H7 (cell line): ENCODE data around the gene KIRREL1. TPM values are rescaled to one million over a fixed set of nuclear protein-coding genes. Genes with fewer than 3 reads are reported as not detected.

ENCODE experiments used
- DNase-seq: peaks from one replicate; pipeline ENCODE4 v3.0.0; 2012
- H3K27me3 ChIP-seq: 2 replicates; pipeline ENCODE4 v1.6.0; 2011; ENCODE audit warnings: mild to moderate bottlenecking, low read length; ENCODE audit not compliant: control insufficient read depth, insufficient read depth
- H3K36me3 ChIP-seq: replicated peaks from 2 replicates; pipeline ENCODE4 v1.5.1; 2011; ENCODE audit warnings: low read length; ENCODE audit not compliant: control insufficient read depth, insufficient read depth
- H3K4me3 ChIP-seq: 2 replicates; pipeline ENCODE4 v1.5.1; 2011; ENCODE audit warnings: low read depth, mild to moderate bottlenecking, control low read depth, low read length, moderate library complexity; ENCODE audit not compliant: insufficient read depth
- total RNA-seq: library from RNA; depleted of rRNA; stranded (reverse); fragments of >200 nt; shearing (Covaris generic); gene quantifications from 2 replicates; pipeline ENCODE4 v1.2.3, GENCODE V29; 2014

Gene KIRREL1
- total RNA-seq, 1 experiment from 2014 or later, result 56.5 TPM

GRCh38 chr1:158100498-158100897, 107.1 kb downstream of the KIRREL1 start:
- no peak overlapping the region for H3K4me3 ChIP-seq
- no peaks in the 10 kb centered on the region for H3K27me3 ChIP-seq
- H3K36me3 ChIP-seq, result no peaks in the 10 kb centered on the region; the same call in 1 of the 2 replicates
- DNase-seq, result no peak

GRCh38 chr1:158101455-158101854, 108.0 kb downstream of the KIRREL1 start:
- no peaks in the 10 kb centered on the region for H3K36me3 ChIP-seq
- DNase-seq, result no peak
- H3K27me3 ChIP-seq, result no peaks in the 10 kb centered on the region
- no peak overlapping the region for H3K4me3 ChIP-seq

GRCh38 chr1:158101927-158102326, 108.5 kb downstream of the KIRREL1 start:
- no peaks in the 10 kb centered on the region for H3K36me3 ChIP-seq
- H3K4me3 ChIP-seq, result no peak overlapping the region
- no peak for DNase-seq

GRCh38 chr1:158102881-158103674, 109.6 kb downstream of the KIRREL1 start:
- no peak for DNase-seq

More at GRCh38 chr1:158101927-158102326, 108.5 kb downstream of the KIRREL1 start:
- H3K27me3 ChIP-seq, result no peaks in the 10 kb centered on the region

DNA sequence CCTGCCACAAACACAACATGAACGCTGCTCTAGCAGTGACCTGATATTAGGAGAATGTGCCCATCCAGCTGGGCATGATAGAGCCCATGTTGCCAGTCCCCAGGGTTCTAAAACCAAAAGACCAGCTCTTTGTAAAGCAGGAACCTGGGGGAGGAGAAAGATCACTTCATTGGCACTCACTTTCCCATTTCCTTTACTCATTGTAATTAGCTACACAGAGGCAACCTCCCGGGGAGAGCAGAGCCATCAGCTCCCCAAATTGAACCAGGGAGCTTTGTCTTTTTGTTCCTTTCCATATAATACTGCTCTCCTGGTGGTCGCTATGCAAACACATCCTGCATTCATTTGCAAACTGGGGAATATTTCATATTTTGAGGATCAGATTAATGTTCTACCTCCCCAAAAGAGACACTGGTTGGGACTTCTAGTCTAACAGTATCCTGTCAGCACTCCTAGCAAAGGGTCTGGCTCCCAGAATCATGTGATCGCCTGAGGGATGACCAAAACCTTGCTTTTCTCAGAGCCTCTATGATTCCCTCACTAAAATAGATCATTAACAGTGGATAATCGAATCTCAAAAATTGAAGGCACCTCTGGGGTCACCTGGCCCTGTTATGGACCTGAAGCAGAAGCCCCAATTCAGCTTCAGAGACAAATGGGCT, 110.5 kb downstream of the KIRREL1 start:
- Histone ChIP-seq H3K36me3 (no peaks in the 10 kb centered on the region), H3K4me3 (no peak overlapping the region; the same call in 1 of the 2 replicates), H3K27me3 (no peaks in the 10 kb centered on the region)
- DNase-seq, result no peak

More at GRCh38 chr1:158102881-158103674, 109.6 kb downstream of the KIRREL1 start:
- H3K36me3 ChIP-seq, result no peaks in the 10 kb centered on the region
- H3K4me3 ChIP-seq, result no peak overlapping the region
- no peaks in the 10 kb centered on the region for H3K27me3 ChIP-seq

DNA sequence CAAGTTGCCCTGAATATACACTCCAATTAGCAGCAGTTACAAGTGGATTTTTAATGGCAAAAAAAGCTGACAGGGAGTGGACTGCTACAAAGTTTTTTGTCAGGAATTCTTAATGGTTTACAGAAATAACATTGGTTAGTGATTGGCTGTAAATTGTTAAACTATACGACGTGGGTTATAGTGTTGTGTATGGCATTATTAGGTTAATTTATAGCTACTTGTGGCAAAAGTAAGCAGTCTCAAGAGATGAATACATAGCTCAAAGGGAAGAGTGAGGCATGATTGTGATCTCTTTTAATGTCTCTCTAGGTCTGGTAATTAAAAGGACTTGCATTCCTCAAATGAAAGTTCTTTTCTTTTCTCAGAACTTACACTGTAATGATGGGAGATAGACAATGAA, 111.4 kb downstream of the KIRREL1 start:
- H3K36me3 ChIP-seq, result no peaks in the 10 kb centered on the region
- H3K27me3 ChIP-seq, result no peaks in the 10 kb centered on the region
- no peak for DNase-seq
- H3K4me3 ChIP-seq, result no peak overlapping the region

DNA sequence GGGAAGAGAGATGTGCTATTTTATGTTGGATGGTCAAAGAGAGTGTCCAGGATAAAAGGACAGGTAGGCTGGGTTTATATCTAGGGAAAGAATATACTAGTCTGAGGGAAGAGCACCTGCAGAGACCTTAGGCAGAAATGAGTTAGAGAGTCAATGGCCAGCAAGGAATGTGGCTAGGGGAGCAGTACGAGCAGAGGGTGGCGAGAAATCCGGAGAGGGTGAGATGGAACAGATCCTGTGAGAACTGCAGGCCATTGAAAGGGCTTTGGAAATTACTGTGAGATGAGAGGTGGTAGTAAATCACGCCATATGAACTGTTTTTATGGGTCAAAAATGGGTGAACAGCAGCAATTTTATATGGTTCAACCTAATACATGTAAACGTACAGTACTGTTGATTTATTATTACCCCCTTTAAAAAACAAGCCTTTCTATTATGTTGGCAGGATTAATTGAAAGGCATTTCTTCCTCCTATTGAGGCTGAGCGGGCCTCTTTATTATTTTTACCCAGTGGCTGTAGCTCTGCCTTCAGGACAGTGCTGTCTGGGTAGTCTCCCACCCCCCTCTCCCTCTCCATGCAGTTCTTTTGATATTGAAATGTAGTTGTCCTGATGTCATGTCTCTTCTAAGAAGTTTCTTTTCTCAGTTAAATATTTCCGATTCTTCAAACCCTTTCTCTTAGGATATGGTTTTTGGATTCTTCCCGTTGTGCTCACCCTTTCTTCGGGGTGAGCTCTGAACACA, 112.1 kb downstream of the KIRREL1 start:
- Histone ChIP-seq H3K27me3 (no peaks in the 10 kb centered on the region), H3K4me3 (no peak overlapping the region), H3K36me3 (no peaks in the 10 kb centered on the region)
- DNase-seq, result peak; percentile 43

- Histone ChIP-seq H3K4me3 (no peak overlapping the region), H3K36me3 (no peaks in the 10 kb centered on the region), H3K27me3 (peaks cover 5% of the 10 kb centered on the region)
- DNase-seq, result no peak
Measured at GRCh38 chr1:158107916-158108315, 114.5 kb downstream of the KIRREL1 start.

DNA sequence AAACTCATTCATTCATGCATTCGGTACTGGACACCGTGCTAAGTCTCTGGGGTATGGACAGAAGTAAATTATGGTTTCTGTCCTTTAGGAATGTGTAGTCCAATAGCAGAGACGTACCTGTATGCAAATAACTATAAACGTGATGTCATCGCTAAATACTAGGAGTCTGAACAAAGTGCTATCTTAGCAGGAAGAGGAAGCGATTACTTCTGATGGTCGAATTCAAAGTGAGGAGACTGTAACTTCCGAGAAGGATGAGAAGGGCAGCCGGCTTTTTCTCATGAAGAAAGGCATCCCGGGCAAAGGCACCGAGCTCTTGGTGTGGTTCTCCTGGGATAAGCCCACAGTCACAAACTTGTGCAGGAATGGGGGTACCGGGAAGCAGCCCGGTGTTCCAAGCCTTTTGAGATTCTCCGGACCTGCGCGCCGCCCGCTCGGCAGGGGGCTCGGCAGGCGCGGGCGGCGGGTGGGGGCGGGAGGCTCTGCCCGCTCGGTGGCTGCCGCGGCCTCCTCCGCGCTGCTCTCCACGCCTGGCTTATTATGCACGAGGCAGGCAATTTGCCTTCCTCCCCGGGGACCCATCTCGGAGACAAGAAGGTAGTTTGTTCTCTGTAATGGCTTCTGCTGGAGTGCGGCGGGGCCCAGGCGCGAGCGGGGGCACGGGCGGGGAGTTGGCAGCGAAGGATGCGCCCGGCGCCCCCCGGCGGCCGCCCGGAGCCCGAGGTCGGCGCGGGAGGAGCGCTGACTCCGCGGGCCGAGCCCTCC, 119.7 kb downstream of the KIRREL1 start:
- H3K27me3 ChIP-seq, result peaks cover 8% of the 10 kb centered on the region
- DNase-seq, result peak; percentile 92
- peak overlapping the region; percentile 62 for H3K4me3 ChIP-seq
- H3K36me3 ChIP-seq, result no peaks in the 10 kb centered on the region

DNA sequence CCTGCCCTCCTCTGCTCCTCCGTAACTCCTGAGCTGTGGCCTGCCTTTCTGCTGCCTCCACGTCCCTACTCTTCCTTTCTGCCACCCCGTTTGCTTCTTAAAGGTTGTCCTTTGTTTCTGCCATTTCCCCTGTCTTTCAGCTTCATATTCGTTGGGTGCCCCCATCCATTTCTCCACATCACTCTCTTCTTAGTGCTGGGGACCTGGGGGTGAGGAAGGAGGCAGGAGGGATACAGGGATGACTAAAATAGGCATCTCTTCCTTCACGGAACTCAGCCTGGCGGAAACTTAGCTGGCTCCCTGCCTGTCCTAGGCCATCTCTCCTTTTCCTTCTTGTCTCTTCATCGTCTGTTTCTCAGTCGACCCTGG, 120.3 kb downstream of the KIRREL1 start:
- peaks cover 8% of the 10 kb centered on the region for H3K27me3 ChIP-seq
- peak overlapping the region; percentile 62; the same call in 1 of the 2 replicates for H3K4me3 ChIP-seq
- H3K36me3 ChIP-seq, result no peaks in the 10 kb centered on the region
- DNase-seq, result no peak

DNA sequence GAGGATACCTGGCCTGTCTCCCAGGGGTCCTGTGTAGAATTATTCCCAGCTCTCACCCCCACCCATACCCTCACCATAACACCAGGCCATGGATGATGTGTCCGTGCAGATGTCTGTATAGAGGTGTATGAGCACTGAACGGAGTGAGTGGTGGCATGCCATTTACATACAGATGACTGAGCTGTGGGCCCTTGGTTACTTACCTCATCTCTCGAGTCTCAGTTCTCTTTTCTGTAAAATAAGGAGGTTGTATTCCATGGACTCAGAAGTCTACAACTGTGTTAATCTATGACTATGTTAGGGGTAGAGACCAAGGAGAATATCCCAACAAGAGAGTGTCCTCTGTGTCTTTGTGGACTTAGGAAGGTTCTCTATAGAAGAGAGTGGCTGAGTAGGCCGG, 121.7 kb downstream of the KIRREL1 start:
- Histone ChIP-seq H3K4me3 (no peak overlapping the region), H3K36me3 (no peaks in the 10 kb centered on the region), H3K27me3 (peaks cover 8% of the 10 kb centered on the region)
- no peak for DNase-seq

DNA sequence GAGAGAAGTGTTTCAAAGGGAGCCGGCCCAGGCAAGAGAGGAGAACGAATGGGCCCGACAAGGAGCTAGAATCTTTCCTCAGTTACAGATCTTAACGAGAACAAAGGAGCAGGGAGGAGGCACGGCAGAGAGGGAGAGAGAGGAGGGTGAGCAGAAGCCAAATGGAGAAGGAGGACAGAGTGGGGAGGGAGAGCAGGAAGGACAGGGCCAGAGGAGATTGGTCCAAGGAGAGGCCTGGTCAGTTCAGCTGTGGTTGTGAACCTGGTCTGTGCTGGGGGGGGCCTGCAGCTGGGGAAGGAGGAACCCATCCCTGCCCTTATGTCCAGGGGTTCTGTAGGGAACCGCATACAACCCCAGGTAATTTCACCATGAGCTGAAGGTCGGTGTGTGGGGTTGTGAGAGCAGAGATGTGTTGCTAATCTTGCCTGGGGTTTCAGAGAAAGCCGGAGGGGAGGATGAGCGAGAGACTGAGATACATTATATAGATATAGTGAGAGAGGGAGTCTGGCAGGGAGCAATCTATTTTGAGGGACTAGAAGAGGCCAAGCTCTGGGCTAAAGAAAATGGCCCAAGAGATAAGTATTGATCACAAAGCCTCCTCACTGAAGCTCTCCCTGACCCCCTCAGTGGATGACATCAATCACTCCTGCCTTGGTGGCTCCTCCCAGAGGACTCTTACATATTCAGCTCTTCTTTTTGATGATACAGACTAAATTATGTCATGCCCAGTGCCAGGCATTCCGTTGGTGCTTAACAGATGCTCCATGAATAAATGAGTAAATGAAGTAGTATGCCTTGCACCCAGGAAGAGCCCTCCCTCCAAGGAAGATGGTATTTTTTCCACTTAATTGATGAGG, 123.1 kb downstream of the KIRREL1 start:
- H3K36me3 ChIP-seq, result no peaks in the 10 kb centered on the region
- no peak for DNase-seq
- no peak overlapping the region for H3K4me3 ChIP-seq
- peaks cover 8% of the 10 kb centered on the region for H3K27me3 ChIP-seq

DNA sequence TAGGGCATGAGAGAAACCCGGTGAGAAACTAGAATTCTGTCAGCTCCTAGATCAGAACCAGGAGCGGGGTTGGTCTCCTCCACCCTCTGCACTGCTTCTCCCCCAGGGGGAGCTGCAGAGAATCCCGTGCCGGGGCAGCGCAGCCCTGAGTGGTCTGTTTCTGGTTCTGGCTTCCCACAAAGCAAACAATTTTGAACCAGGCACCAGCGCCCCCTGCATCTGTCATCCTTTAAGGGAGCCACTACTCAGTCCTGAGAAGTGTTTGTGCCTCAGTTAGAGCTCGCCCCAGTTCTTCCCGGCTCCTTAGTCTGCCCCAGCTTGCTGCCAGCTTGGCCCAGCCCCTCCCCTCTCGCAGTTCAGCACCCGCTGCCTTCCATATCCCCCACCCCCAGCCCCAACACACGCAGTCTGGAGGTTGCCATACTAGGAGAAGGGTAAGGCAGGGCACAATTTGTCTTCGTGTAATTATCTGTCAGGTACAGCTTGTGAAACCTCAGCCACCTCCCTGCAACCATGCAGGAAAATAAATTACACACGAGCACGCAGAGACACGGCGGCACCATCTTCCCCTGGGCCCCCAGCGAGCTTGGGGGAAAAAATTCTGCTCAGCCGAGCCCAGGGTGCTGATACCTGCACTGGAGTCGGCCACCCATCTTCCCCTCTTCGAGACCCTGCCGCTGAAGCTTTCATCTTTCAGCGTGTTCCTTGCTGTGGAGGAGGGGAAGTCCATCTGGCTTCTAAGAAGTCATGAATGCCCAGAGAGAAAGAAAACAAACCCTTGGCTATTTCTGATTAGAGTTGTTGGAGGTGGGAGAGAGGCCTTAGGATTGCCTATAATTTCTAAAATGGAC, 124.6 kb downstream of the KIRREL1 start:
- DNase-seq, result peak; percentile 83
- no peak overlapping the region for H3K4me3 ChIP-seq
- peaks cover 2% of the 10 kb centered on the region; the same call in 1 of the 2 replicates for H3K27me3 ChIP-seq
- H3K36me3 ChIP-seq, result no peaks in the 10 kb centered on the region
